Brain microvascular endothelial cell (primary cell): ENCODE data around the gene SLC35F3.

Experiments used
- DNase-seq: peaks from one replicate; pipeline ENCODE4 v3.0.0-alpha.2; 2020
- H3K27ac ChIP-seq: fragments of 250-450 bp; sonication (Bioruptor Pico); 2 replicates; pipeline ENCODE4 v1.5.1; 2020; ENCODE audit warnings: mild to moderate bottlenecking, moderate library complexity
- H3K27me3 ChIP-seq: fragments of 250-450 bp; sonication (Bioruptor Pico); replicated peaks from 2 replicates; pipeline ENCODE4 v1.5.1; 2020; ENCODE audit warnings: mild to moderate bottlenecking
- H3K36me3 ChIP-seq: fragments of 250-450 bp; sonication (Bioruptor Pico); replicated peaks from 2 replicates; pipeline ENCODE4 v1.5.1; 2020; ENCODE audit warnings: mild to moderate bottlenecking
- H3K4me3 ChIP-seq: 2 replicates; pipeline ENCODE4 v1.5.1; 2011; ENCODE audit warnings: low read depth, mild to moderate bottlenecking, control low read depth, low read length, moderate library complexity
- in situ Hi-C: cut with HindIII; loops from 2 replicates; pipeline ENCODE4 v1.10.0; 2017; ENCODE audit warnings: low sequenced_read_pairs, low pct_ligation_motif_present
- TF ChIP-seq, protein P1 (sequence below): IDR thresholded peaks from 2 replicates; pipeline ENCODE4 v1.5.1; 2011; ENCODE audit warnings: low read depth, mild to moderate bottlenecking, moderate library complexity, low read length, control low read depth, inconsistent platforms; ENCODE audit errors: missing control alignments

SLC35F3 gene

DNA sequence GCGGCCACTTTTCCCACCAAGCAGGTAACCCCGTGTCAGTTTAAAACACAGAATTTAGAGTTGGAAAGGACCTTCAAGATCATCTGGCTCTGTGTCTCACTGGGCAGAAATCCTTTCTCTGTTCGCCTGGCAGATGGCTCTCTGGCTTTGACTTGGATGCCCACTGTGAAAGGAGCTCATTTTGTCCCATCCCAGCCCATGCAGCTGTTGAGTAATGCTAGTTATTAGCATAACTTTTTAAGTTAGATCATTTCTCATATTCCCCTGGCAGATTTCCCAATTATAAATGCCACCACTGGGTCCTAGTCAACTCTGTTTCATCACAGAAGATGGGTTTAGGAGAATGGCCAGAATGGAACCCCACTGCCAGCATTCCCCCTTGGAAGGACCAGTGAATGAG is 55.9 kb downstream of the SLC35F3 start:
- Histone ChIP-seq H3K36me3 (no peaks in the 10 kb centered on the region), H3K27me3 (no peaks in the 10 kb centered on the region), H3K4me3 (no peak overlapping the region), H3K27ac (no peak overlapping the region)
- TF ChIP-seq, protein P1, sequence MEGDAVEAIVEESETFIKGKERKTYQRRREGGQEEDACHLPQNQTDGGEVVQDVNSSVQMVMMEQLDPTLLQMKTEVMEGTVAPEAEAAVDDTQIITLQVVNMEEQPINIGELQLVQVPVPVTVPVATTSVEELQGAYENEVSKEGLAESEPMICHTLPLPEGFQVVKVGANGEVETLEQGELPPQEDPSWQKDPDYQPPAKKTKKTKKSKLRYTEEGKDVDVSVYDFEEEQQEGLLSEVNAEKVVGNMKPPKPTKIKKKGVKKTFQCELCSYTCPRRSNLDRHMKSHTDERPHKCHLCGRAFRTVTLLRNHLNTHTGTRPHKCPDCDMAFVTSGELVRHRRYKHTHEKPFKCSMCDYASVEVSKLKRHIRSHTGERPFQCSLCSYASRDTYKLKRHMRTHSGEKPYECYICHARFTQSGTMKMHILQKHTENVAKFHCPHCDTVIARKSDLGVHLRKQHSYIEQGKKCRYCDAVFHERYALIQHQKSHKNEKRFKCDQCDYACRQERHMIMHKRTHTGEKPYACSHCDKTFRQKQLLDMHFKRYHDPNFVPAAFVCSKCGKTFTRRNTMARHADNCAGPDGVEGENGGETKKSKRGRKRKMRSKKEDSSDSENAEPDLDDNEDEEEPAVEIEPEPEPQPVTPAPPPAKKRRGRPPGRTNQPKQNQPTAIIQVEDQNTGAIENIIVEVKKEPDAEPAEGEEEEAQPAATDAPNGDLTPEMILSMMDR, result no peak
- DNase-seq, result no peak
- in situ Hi-C loops, result no loop called here

DNA sequence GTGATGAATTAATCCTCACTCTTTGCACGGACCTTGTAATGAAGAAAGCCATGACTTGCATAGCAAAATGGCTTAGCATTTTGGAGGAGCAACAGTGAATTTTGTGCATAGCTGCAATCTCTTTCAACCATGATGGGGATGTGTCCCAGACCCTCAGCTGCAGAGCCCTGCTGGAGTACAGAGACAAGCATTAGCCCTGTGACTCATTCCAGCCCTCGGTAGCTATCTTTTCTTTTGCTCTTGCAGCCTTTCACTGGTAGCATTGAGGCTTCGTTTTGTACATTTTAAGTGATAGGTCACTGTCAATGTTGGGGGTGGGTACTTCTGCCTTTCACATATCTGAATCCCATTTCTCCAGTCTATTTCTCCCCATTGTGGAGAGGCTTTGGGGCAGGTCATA is 58.4 kb downstream of the SLC35F3 start:
- Histone ChIP-seq H3K36me3 (no peaks in the 10 kb centered on the region), H3K27me3 (no peaks in the 10 kb centered on the region), H3K27ac (no peak overlapping the region), H3K4me3 (no peak overlapping the region)
- in situ Hi-C loops, result no loop called here
- no peak for DNase-seq
- TF ChIP-seq, protein P1, result no peak

DNA sequence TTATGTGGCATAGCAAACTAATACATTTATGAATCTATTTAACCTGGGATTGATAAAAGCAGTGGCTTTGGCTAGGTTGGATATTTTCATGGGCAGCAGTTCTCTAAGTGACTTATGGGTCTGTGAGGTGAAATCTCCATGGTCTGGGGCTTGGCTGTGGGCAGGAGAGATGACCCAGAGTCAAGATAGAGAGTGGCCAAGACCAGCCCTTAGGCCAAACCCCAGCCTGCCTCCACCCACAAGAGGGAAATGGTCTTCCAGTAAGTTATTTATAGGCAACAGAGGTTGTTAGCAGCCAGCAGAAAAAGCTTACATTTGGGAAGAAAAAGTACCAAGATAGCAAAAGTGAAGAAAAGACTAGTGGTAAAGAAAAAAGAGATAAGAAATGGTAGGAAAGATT is 61.4 kb downstream of the SLC35F3 start:
- H3K27ac ChIP-seq, result no peak overlapping the region
- in situ Hi-C loops, result no loop called here
- TF ChIP-seq, protein P1, result no peak
- H3K36me3 ChIP-seq, result no peaks in the 10 kb centered on the region
- H3K27me3 ChIP-seq, result no peaks in the 10 kb centered on the region
- H3K4me3 ChIP-seq, result no peak overlapping the region
- no peak for DNase-seq

DNA sequence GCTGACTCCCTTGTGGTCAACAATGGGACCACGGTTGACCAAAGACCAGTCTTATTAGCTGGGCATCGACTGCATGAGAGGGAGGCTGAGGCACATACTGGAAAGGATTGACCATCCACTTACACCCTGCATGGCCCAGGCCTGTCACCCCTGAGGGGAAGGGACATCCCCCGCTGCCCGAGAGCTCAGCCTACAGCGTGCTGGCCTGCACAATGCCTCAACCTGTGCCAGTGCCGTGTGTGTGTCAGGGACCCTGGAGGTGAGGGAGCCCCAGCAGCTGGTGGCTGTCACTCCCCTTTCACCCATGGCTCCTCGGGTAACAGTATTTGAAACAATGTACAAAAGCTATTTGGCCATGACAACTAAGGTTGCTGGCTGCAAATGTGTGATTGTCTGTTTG is 67.3 kb downstream of the SLC35F3 start:
- DNase-seq, result no peak
- no peaks in the 10 kb centered on the region for H3K36me3 ChIP-seq
- TF ChIP-seq, protein P1, result no peak
- H3K27me3 ChIP-seq, result no peaks in the 10 kb centered on the region
- in situ Hi-C loops, result no loop called here
- H3K27ac ChIP-seq, result no peak overlapping the region
- H3K4me3 ChIP-seq, result no peak overlapping the region

DNA sequence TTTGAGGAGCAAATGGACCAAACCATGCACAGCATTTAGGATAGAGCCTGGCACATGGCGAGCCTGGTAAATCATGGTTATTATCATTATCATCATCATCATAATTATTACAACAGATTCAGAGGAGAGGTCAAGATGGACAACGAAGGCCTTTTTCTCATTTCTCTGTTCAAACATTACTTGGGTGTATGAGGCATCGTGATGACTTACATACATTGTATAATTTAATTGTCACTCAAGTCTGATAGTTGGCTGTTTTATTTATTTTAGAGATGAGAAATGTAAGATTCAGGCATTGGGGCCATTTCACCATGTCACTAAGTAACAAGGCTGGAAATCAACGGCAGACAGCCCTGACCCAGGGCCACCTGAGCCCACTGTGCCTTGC is 68.1 kb downstream of the SLC35F3 start:
- in situ Hi-C loops, result no loop called here
- TF ChIP-seq, protein P1, result no peak
- no peak for DNase-seq
- Histone ChIP-seq H3K36me3 (no peaks in the 10 kb centered on the region), H3K4me3 (no peak overlapping the region), H3K27ac (no peak overlapping the region), H3K27me3 (no peaks in the 10 kb centered on the region)

DNA sequence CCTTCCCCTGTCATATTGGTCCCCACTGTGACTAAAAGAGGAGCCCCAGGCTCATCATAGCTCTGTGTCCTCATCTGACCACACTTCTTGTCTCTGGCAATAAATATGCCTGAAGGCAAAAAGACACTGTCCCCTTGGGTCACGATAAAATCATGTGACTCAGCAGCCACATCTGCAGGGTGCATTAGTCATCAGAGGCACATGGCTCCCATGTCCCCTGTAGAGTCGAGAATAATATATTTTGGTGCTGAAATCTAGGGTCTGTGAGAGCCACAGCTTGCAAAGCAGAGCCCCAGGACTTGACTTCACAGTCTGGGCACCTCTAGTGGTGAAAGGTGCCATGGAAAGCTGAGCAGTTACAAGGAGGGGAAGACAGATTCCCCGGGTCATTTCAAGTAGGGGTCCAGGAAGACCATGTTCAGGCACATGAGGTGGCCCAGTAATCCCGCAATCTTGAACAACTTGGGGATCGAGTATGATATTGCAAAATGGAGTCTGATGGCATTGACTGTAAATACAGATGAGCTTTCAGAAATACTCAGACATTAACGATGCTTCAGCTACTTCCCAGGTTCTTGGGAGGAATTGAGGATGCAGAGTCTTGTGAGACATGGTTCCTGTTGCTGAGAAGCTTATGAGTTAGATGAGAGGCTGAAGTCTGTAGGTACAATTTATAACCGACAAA is 68.6 kb downstream of the SLC35F3 start:
- in situ Hi-C loops, result no loop called here
- no peak overlapping the region for H3K4me3 ChIP-seq
- TF ChIP-seq, protein P1, result peak; percentile 13

More for the DNA sequence above, 68.6 kb downstream of the SLC35F3 start:
- H3K27ac ChIP-seq, result no peak overlapping the region
- no peak for DNase-seq
- H3K36me3 ChIP-seq, result no peaks in the 10 kb centered on the region
- H3K27me3 ChIP-seq, result no peaks in the 10 kb centered on the region
